ENCODE measurements around the gene JAZF1. TPM values are rescaled to one million over a fixed set of nuclear protein-coding genes. Genes with fewer than 3 reads are reported as not detected.

The JAZF1 gene
- total and polyA plus RNA-seq, 10 of the 15 experiments (the other 5 are each of a cell fraction or from before 2014, with no cell fraction given), result 0.04 to 0.82 (median 0.15) TPM; not detected in 3

- TF ChIP-seq PRDM15 (CRISPR knock-in tag; IDR thresholded peaks at IDR 0.05), result no peak
- no peak for TF ChIP-seq EZH2 (IDR thresholded peaks at IDR 0.05; ENCODE audit: borderline replicate concordance, control insufficient read depth, low read depth, low read length)
- peak; percentile 71 to 72; a peak in 2 of 4 replicates for TF ChIP-seq EP300 (IDR thresholded peaks at IDR 0.05; ENCODE audit: borderline replicate concordance in 1 of 2, control insufficient read depth in 1 of 2, low read depth in 2 of 2, low read length in 2 of 2)
- TF ChIP-seq RBBP5 (conservative IDR thresholded peaks at IDR 0.05), result no peak
- no peak for TF ChIP-seq SMAD1 (IDR thresholded peaks at IDR 0.05; ENCODE audit: low read depth, partially characterized antibody)
- TF ChIP-seq CHD4 (IDR thresholded peaks at IDR 0.05), result no peak
- no peak for TF ChIP-seq MAX (IDR thresholded peaks at IDR 0.05; ENCODE audit: low read depth, low read length)
- 0 out of 2 replicates have a peak, but pooled peaks have one; percentile 34 for TF ChIP-seq NR2F1 (conservative IDR thresholded peaks at IDR 0.05)
- TF ChIP-seq ESRRA (IDR thresholded peaks at IDR 0.05; ENCODE audit: low read length), result no peak
- TF ChIP-seq ZNF687 (IDR thresholded peaks at IDR 0.05), result no peak
- TF ChIP-seq SP1 (IDR thresholded peaks at IDR 0.05; ENCODE audit: low read depth, low read length), result peak; percentile 16
- peak; percentile 95 for TF ChIP-seq NFIC (IDR thresholded peaks at IDR 0.05; ENCODE audit: low read depth, low read length)
- no peak for TF ChIP-seq TBL1XR1 (IDR thresholded peaks at IDR 0.05; ENCODE audit: low read depth, low read length)
- peak; percentile 79; the same call in 1 of the 2 replicates for TF ChIP-seq CREM (IDR thresholded peaks at IDR 0.05; ENCODE audit: low read depth)
- TF ChIP-seq NFYA (IDR thresholded peaks at IDR 0.05; ENCODE audit: borderline replicate concordance, low read depth, low read length), result no peak
- TF ChIP-seq YY1 (IDR thresholded peaks at IDR 0.05; ENCODE audit: low read depth, low read length), result no peak
- no peak for TF ChIP-seq USF2 (IDR thresholded peaks at IDR 0.05; ENCODE audit: borderline replicate concordance, low read depth, low read length)
- TF ChIP-seq SMC3 (IDR thresholded peaks at IDR 0.05; ENCODE audit: borderline replicate concordance, low read length), result no peak
- no peak for TF ChIP-seq SREBF1 (IDR thresholded peaks at IDR 0.05; ENCODE audit: low read length)
- TF ChIP-seq WRNIP1 (IDR thresholded peaks at IDR 0.05; ENCODE audit: borderline replicate concordance, low read depth, low read length), result no peak
Observed at GRCh38 chr7:28037220-28038010, 143.2 kb downstream of the JAZF1 start (continued).
